ENCODE results near the gene JUND. TPM values are rescaled to one million over a fixed set of nuclear protein-coding genes. Genes with fewer than 3 reads are reported as not detected.
A peak's percentile ranks its signal among the peaks of the same experiment; 100 is the strongest.

JUND gene
- total RNA-seq, 1 donor from 2014 or later = 131 TPM

- DNase-seq (ENCODE audit: low read depth, low spot score) = no peak
These were observed 9.0 kb upstream of the JUND start for GRCh38 chr19:18290302-18291018.

- no peak for DNase-seq (ENCODE audit: low read depth, low spot score)
These were observed 8.3 kb upstream of the JUND start for GRCh38 chr19:18289471-18290301.

GRCh38 chr19:18287836-18288772 lies 6.7 kb upstream of the JUND start:
- no peak for DNase-seq (ENCODE audit: low read depth, low spot score)

GRCh38 chr19:18286973-18287635 lies 5.7 kb upstream of the JUND start:
- DNase-seq (ENCODE audit: low read depth, low spot score) = no peak

GRCh38 chr19:18284712-18285360 lies 3.4 kb upstream of the JUND start:
- DNase-seq (ENCODE audit: low read depth, low spot score) = no peak

GRCh38 chr19:18283338-18283737 lies 1.9 kb upstream of the JUND start:
- DNase-seq (ENCODE audit: low read depth, low spot score) = no peak

GRCh38 chr19:18282788-18283141 lies 1.3 kb upstream of the JUND start:
- no peak for DNase-seq (ENCODE audit: low read depth, low spot score)

- DNase-seq (ENCODE audit: low read depth, low spot score) = no peak
These were observed 782 bp upstream of the JUND start for GRCh38 chr19:18282021-18282787.

- no peak for DNase-seq (ENCODE audit: low read depth, low spot score)
These were observed 958 bp downstream of the JUND start for GRCh38 chr19:18280247-18281081.

GRCh38 chr19:18279516-18280246 lies 1.7 kb downstream of the JUND start:
- DNase-seq (ENCODE audit: low read depth, low spot score) = peak; percentile 72

GRCh38 chr19:18279266-18279515 lies 2.2 kb downstream of the JUND start:
- DNase-seq (ENCODE audit: low read depth, low spot score) = no peak

- no peak for DNase-seq (ENCODE audit: low read depth, low spot score)
These were observed 2.7 kb downstream of the JUND start for GRCh38 chr19:18278521-18279265.

GRCh38 chr19:18274781-18275356 lies 6.6 kb downstream of the JUND start:
- no peak for DNase-seq (ENCODE audit: low read depth, low spot score)

- DNase-seq (ENCODE audit: low read depth, low spot score) = no peak
These were observed 7.1 kb downstream of the JUND start, which contains the start of gene IQCN for GRCh38 chr19:18274219-18274780. IQCN (minus strand) TSS chr19:18274452; CDS start chr19:18269478, 4,974 bp downstream.

GRCh38 chr19:18273561-18274218 lies 7.7 kb downstream of the JUND start:
- no peak for DNase-seq (ENCODE audit: low read depth, low spot score)

- DNase-seq (ENCODE audit: low read depth, low spot score) = no peak
These were observed 10.0 kb downstream of the JUND start for GRCh38 chr19:18271433-18271841.

GRCh38 chr19:18270326-18270725 lies 11.1 kb downstream of the JUND start:
- no peak for DNase-seq (ENCODE audit: low read depth, low spot score)
